ENCODE data around the gene DMRTB1. TPM values are rescaled to one million over a fixed set of nuclear protein-coding genes. Genes with fewer than 3 reads are reported as not detected.

Gene DMRTB1
- total and polyA plus RNA-seq, 2 of the 8 experiments (the other 6 are each of a cell fraction or from before 2014, with no cell fraction given), result 0.06 to 0.35 TPM

GRCh38 chr1:53463961-53464899 lies 5.0 kb downstream of the DMRTB1 start (continued):
- TF ChIP-seq BCL11A (IDR thresholded peaks at IDR 0.05; ENCODE audit: low read depth in 2 of 2, low read length in 2 of 2) (no peak), RAD21 (IDR thresholded peaks at IDR 0.05 in 1 of 2, conservative IDR thresholded peaks at IDR 0.05 in 1 of 2; ENCODE audit: low read depth in 2 of 2, low read length in 2 of 2) (no peak), RXRA (IDR thresholded peaks at IDR 0.05; ENCODE audit: insufficient read depth, low read depth, low read length) (no peak), KDM4A (IDR thresholded peaks at IDR 0.05; ENCODE audit: low read depth, low read length, severe bottlenecking) (no peak), CBX8 (IDR thresholded peaks at IDR 0.05; ENCODE audit: borderline replicate concordance, low read depth, low read length) (no peak)
